Measurements from ENCODE around the gene NAT10.

Gene NAT10

DNA sequence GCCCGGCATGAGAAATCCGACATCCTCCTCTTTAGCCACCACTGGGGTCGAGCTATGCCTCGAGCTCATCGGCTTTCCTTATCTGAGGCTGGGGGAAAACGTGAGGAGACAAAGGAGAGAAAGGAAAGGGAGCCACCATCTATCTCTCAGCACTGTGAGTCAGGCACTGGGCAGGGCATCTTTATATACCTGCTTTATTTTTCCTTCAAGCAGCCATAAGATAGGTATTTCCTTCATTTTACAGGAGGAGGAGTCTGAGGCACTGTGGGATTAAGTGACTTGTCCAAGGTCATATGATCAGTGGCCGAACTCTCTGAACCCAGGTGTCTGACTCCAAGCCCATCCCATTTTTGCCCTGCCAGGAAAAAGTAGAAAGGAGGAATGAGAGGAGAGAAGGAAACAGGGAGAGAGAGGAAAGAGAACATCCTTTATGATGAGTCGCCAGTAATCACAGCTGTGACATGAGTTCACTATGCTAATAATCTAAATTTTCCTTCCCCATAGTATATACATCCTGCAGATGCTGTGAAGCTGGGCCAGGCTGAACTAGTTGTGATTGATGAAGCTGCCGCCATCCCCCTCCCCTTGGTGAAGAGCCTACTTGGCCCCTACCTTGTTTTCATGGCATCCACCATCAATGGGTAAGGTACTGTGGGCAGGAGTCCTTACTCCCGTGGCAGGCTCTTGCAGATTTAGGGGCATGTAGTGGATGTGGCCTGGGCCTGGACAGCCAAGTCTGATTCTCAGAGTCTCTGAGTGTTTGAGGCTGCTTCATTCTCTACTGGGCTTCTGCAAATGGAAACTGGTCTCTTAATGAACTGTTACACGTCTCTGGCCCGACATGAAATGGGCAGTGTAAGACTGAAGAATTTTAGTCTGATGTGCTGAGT lies 21.8 kb downstream of the NAT10 start:
- TF ChIP-seq CTCF (IDR thresholded peaks at IDR 0.05; ENCODE audit: extremely low read depth, insufficient read depth, missing control alignments), result no peak
- in situ Hi-C loops (cut with MboI; ENCODE audit: low pct_unique_long_range_greater_than_20kb, low sequenced_read_pairs, unreplicated experiment), result no loop called here
- DNase-seq (ENCODE audit: low spot score), result no peak

DNA sequence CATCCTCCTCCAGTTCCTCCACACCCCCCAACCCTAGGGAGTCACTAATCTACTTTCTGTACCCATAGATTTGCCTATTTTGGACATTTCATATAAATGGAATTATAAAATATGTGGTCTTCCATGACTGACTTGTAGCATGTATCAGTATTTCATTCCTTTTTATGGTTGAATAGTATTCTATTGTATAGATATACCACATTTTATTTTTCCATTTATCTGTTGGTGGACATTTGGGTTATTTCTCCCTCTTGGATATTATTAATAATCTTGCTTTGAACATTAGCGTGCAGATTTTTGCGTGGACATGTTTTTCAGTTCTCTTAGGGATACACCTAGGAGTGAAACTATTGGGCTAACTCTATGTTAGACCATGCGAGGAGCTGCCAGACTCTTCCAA lies 23.4 kb downstream of the NAT10 start:
- TF ChIP-seq CTCF (IDR thresholded peaks at IDR 0.05; ENCODE audit: extremely low read depth, insufficient read depth, missing control alignments), result no peak
- in situ Hi-C loops (cut with MboI; ENCODE audit: low pct_unique_long_range_greater_than_20kb, low sequenced_read_pairs, unreplicated experiment), result no loop called here

DNA sequence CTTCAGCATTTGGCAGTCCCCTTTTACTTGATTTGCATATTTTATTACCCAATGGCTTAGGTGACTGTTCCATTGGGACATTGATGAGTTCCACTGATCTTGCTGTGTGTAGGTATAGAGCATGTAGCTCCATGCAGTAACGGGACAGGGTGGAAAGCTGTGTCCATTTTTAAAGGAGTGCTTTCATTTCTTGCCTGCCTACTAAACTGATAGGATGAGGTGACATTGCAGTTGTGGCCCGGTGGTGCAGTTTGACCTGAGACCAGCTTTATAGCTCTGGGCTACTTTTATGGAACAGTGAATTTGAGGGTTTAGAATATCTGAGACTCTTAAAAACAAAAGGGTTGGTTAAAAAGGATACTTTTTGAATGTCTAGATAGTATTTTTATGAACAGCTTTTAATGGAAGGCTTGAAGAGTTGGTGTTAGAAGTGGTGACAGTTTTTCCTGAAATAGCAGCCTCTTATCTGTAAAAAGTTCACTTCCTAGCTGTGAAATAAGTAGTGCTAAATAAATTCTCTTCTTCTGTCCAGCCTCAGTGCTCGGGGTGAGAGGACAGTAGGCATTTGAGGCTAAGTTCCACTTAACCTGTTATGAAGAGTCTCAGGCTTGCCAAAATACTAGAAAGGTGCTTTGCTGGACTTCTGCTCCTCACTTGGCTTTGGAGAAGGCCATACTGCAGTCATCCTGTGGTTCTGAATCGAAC lies 27.0 kb downstream of the NAT10 start:
- in situ Hi-C loops (cut with MboI; ENCODE audit: low pct_unique_long_range_greater_than_20kb, low sequenced_read_pairs, unreplicated experiment), result no loop called here
- no peak for TF ChIP-seq CTCF (IDR thresholded peaks at IDR 0.05; ENCODE audit: extremely low read depth, insufficient read depth, missing control alignments)
- DNase-seq (ENCODE audit: low spot score), result no peak

More for the DNA sequence above, 23.4 kb downstream of the NAT10 start:
- DNase-seq (ENCODE audit: low spot score), result no peak

DNA sequence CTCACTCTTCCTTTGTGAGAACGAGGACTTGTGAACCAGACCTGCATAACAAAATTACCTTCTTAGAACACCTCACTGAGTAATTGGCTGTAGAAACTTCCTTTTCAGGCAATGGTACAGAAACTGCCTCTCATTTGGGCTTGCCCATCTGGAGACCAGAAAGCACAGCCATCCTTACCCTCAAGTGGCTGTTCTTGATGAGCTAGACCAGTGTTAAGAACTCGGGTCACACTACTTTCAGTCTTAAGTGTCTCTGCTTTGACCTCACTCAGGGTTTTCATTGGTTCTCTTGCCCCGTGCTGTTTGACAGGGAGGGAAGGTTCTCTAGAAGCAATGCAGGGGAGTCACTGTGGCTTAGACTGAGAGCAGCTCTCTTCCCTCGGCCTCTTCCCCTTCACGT lies 29.3 kb downstream of the NAT10 start:
- DNase-seq (ENCODE audit: low spot score), result peak; percentile 35
- TF ChIP-seq CTCF (IDR thresholded peaks at IDR 0.05; ENCODE audit: extremely low read depth, insufficient read depth, missing control alignments), result no peak
- in situ Hi-C loops (cut with MboI; ENCODE audit: low pct_unique_long_range_greater_than_20kb, low sequenced_read_pairs, unreplicated experiment), result no loop called here

- in situ Hi-C loops (cut with MboI; ENCODE audit: low pct_unique_long_range_greater_than_20kb, low sequenced_read_pairs, unreplicated experiment), result no loop called here
- no peak for DNase-seq (ENCODE audit: low spot score)
- TF ChIP-seq CTCF (IDR thresholded peaks at IDR 0.05; ENCODE audit: extremely low read depth, insufficient read depth, missing control alignments), result no peak
These were observed 30.0 kb downstream of the NAT10 start for GRCh38 chr11:34135439-34135838.

DNA sequence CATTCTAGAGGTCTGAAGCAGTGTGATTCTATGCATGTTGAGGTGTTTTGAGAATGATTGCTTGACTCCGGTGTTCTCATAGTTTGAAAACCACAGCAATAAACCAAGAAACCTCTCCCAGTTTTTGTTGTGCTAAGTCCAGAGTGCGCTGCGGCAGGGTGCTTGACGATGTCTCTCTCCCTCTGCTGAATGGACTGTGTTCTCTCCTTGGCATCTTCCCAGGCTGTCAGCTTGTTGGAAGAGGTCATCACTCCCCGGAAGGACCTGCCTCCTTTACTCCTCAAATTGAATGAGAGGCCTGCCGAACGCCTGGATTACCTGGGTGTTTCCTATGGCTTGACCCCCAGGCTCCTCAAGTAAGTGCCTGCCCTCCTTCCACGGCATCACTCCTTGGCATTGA lies 31.0 kb downstream of the NAT10 start:
- in situ Hi-C loops (cut with MboI; ENCODE audit: low pct_unique_long_range_greater_than_20kb, low sequenced_read_pairs, unreplicated experiment), result no loop called here
- DNase-seq (ENCODE audit: low spot score), result no peak
- TF ChIP-seq CTCF (IDR thresholded peaks at IDR 0.05; ENCODE audit: extremely low read depth, insufficient read depth, missing control alignments), result no peak

Data from GM13977 (cell line).